SK-N-SH (cell line): ENCODE results near the gene WBP1L. TPM values are rescaled to one million over a fixed set of nuclear protein-coding genes. Genes with fewer than 3 reads are reported as not detected.
"Not testable (repeated sequence)": the region's sequence is repeated elsewhere in the genome, so short reads cannot be mapped to it uniquely, and the experiment has no call there.

Source experiments
- CTCF ChIA-PET: fragments of 300-600, 350-600 bp; formaldehyde crosslinking; extraction: SDS; loops from one replicate; lab custom pipeline; 2021; lab: Yijun Ruan, JAX
- POLR2A ChIA-PET: fragments of 350-600 bp; sonication (Branson Sonifier 250); formaldehyde crosslinking; extraction: SDS; loops from one replicate; lab custom pipeline; 2020; ENCODE audit warnings: antibody characterized with exemption, inconsistent platforms; lab: Yijun Ruan, JAX
- DNase-seq: peaks from one replicate; pipeline ENCODE4 v3.0.0; 2012
- H2AFZ ChIP-seq: fragments of 200-600 bp; sonication (generic); 2 replicates; pipeline ENCODE4 v1.8.1; 2016; ENCODE audit warnings: antibody characterized with exemption, mild to moderate bottlenecking, low read depth
- H3F3A ChIP-seq: fragments of 200-600 bp; sonication (generic); replicated peaks from 2 replicates; pipeline ENCODE3; 2016; ENCODE audit warnings: antibody characterized with exemption, mild to moderate bottlenecking; ENCODE audit not compliant: insufficient read depth
- H3K27ac ChIP-seq, 2 experiments: fragments of 200-500 bp in 1 of 2; fragments of 200-600 bp in 1 of 2; sonication (Bioruptor generic) in 1 of 2; sonication (generic), shearing (Covaris generic) in 1 of 2; 2 replicates each; pipeline versions ENCODE4 v1.5.1 to v1.6.1; 2014 to 2016; ENCODE audit warnings: low read depth in 2 of 2, inconsistent platforms in 1 of 2, low read length in 1 of 2, mild to moderate bottlenecking in 1 of 2, mixed read lengths in 1 of 2
- H3K27me3 ChIP-seq: fragments of 200-600 bp; sonication (generic), shearing (Covaris generic); 2 replicates; pipeline ENCODE4 v1.6.1; 2016; ENCODE audit warnings: mixed run types; ENCODE audit not compliant: insufficient read depth
- H3K36me3 ChIP-seq, 2 experiments: fragments of 200-500 bp in 1 of 2; fragments of 200-600 bp in 1 of 2; sonication (Bioruptor generic) in 1 of 2; sonication (generic) in 1 of 2; replicated peaks in 1 of 2; 2 replicates each; pipeline versions ENCODE3 to v1.5.1; 2014 to 2016; ENCODE audit warnings: low read length in 1 of 2, mild to moderate bottlenecking in 1 of 2; ENCODE audit not compliant: insufficient read depth in 2 of 2, control insufficient read depth in 1 of 2
- H3K4me1 ChIP-seq, 2 experiments: fragments of 200-500 bp in 1 of 2; fragments of 200-600 bp in 1 of 2; sonication (Bioruptor generic) in 1 of 2; sonication (generic), shearing (Covaris generic) in 1 of 2; 2 replicates each; pipeline versions ENCODE4 v1.5.1 to v1.6.1; 2014 to 2016; ENCODE audit warnings: low read depth in 1 of 2, low read length in 1 of 2, mixed run types in 1 of 2; ENCODE audit not compliant: insufficient read depth in 2 of 2, control insufficient read depth in 1 of 2
- H3K4me2 ChIP-seq: fragments of 200-600 bp; sonication (generic), shearing (Covaris generic); 2 replicates; pipeline ENCODE4 v1.6.1; 2017; ENCODE audit warnings: mixed run types
- H3K4me3 ChIP-seq, 2 experiments: fragments of 200-500 bp in 1 of 2; fragments of 200-600 bp in 1 of 2; sonication (Bioruptor generic) in 1 of 2; sonication (generic), shearing (Covaris generic) in 1 of 2; 2 replicates each; pipeline versions ENCODE4 v1.5.1 to v1.8.1; 2014 to 2016; ENCODE audit warnings: low read depth in 2 of 2, inconsistent platforms in 1 of 2, low read length in 1 of 2, mild to moderate bottlenecking in 1 of 2, mixed read lengths in 1 of 2, moderate library complexity in 1 of 2
- H3K79me2 ChIP-seq: fragments of 200-600 bp; sonication (generic); 2 replicates; pipeline ENCODE4 v1.8.1; 2017; ENCODE audit warnings: mild to moderate bottlenecking; ENCODE audit not compliant: insufficient read depth
- H3K9ac ChIP-seq: fragments of 200-600 bp; sonication (generic); 2 replicates; pipeline ENCODE4 v1.6.1; 2017; ENCODE audit warnings: mixed run types
- H3K9me2 ChIP-seq: fragments of 200-600 bp; sonication (generic); 2 replicates; pipeline ENCODE4 v1.6.1; 2017; ENCODE audit warnings: mixed run types
- H3K9me3 ChIP-seq: fragments of 200-600 bp; sonication (generic); 2 replicates; pipeline ENCODE4 v1.6.1; 2017; ENCODE audit warnings: mixed run types, mild to moderate bottlenecking, moderate library complexity
- H4K20me1 ChIP-seq: fragments of 200-600 bp; sonication (generic); 2 replicates; pipeline ENCODE4 v1.6.1; 2017; ENCODE audit warnings: mild to moderate bottlenecking, mixed run types; ENCODE audit not compliant: insufficient read depth
- FOSL2 ChIP-seq: IDR thresholded peaks from 2 replicates; pipeline ENCODE4 v1.4.0; 2012; ENCODE audit warnings: low read depth, mild to moderate bottlenecking, moderate library complexity, borderline replicate concordance
- GATA2 ChIP-seq: sonication (generic); formaldehyde crosslinking; IDR thresholded peaks from 2 replicates; pipeline ENCODE4 v1.5.0; 2020; ENCODE audit warnings: mild to moderate bottlenecking, missing genetic modification reagents
- JUND ChIP-seq: IDR thresholded peaks from 2 replicates; pipeline ENCODE4 v1.4.0; 2012
- NFIC ChIP-seq: IDR thresholded peaks from 2 replicates; pipeline ENCODE4 v1.4.0; 2012; ENCODE audit warnings: borderline replicate concordance
- POLR2AphosphoS5 ChIP-seq: IDR thresholded peaks from 2 replicates; pipeline ENCODE4 v1.6.1; 2012; ENCODE audit warnings: low read depth, low read length
- TAF1 ChIP-seq: IDR thresholded peaks from 2 replicates; pipeline ENCODE4 v1.6.1; 2012; ENCODE audit warnings: low read depth, mild to moderate bottlenecking, low read length, moderate library complexity, borderline replicate concordance
- TCF12 ChIP-seq: IDR thresholded peaks from 2 replicates; pipeline ENCODE4 v1.4.0; 2012
- USF2 ChIP-seq: fragments of 150-350 bp; IDR thresholded peaks from 2 replicates; pipeline ENCODE4 v1.6.1; 2017; ENCODE audit warnings: antibody characterized with exemption, low read length, low read depth, borderline replicate concordance
- YY1 ChIP-seq: IDR thresholded peaks from 2 replicates; pipeline ENCODE4 v1.4.0; 2012; ENCODE audit warnings: low read depth, mild to moderate bottlenecking
- WGBS: methylation state at CpG from one replicate; pipeline ENCODE4 v1.1.6; 2017; ENCODE audit warnings: low lambda C conversion rate; 5-methylcytosine and 5-hydroxymethylcytosine counted together
- polyA plus RNA-seq, 3 experiments: library from polyadenylated mRNA; depleted of rRNA; stranded (reverse); fragments of >200 nt; gene quantifications; 2 replicates each; pipeline ENCODE4 v1.2.3, GENCODE V29; 2012
- TF ChIP-seq, protein P1 (sequence below): IDR thresholded peaks from 2 replicates; pipeline ENCODE4 v1.4.0; 2012; ENCODE audit warnings: low read depth
- TF ChIP-seq, protein P2 (sequence below): IDR thresholded peaks from 2 replicates; pipeline ENCODE4; 2012
- TF ChIP-seq, protein P3 (sequence below): fragments of 150-350 bp; IDR thresholded peaks from 2 replicates; pipeline ENCODE4 v1.6.1; 2016; ENCODE audit warnings: mild to moderate bottlenecking, low read depth, low read length
- TF ChIP-seq, protein P4 (sequence below): IDR thresholded peaks from 2 replicates; pipeline ENCODE4 v1.4.0; 2012; ENCODE audit warnings: low read depth, borderline replicate concordance

WBP1L gene
- polyA plus RNA-seq, 1 of the 3 experiments (the other 2 are of a cell fraction), result 22.8 TPM

DNA sequence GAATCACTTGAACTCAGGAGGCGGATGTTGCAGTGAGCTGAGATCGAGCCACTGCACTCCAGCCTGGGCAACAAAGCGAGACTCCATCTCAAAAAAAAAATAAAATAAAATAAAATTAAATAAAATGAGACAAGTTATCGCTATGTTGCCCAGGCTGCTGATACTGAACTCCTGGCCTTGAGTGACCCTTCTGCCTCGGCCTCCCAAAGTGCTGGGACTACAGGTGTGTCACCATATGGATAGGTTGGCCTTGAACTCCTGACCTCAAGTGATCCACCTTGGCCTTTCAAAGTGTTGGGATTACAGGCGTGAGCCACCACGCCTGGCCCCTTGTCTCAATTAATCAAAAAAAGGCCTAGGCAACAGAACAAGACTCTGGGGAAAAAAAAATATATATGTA lies 109.5 kb downstream of the WBP1L start:
- H3K4me2 ChIP-seq, H3K27me3 ChIP-seq, H2AFZ ChIP-seq, H3K9me2 ChIP-seq, DNase-seq, H3K4me3 ChIP-seq, H3K9ac ChIP-seq, H3K27ac ChIP-seq, H3K9me3 ChIP-seq, H4K20me1 ChIP-seq, H3K36me3 ChIP-seq, POLR2A ChIA-PET: not testable (repeated sequence)
- H3K79me2 ChIP-seq, result peaks cover 29% of the 10 kb centered on the region
- WGBS, result 92% methylated on average over 7 of the region's 7 CpGs
- CTCF ChIA-PET, result interaction anchor here (1.2 kb wide), 1 partner anchor 49 kb away, joined by 4 read pairs; no protein-coding TSS in a partner anchor
- H3F3A ChIP-seq, result peaks cover 13% of the 10 kb centered on the region
- H3K4me1 ChIP-seq, result peaks cover 2 to 18% of the 10 kb centered on the region in 2 experiments; a peak in 2 of 4 replicates

- H3K9ac ChIP-seq, result peak overlapping the region; percentile 7; the same call in 1 of the 2 replicates
- TF ChIP-seq FOSL2 (peak; percentile 91), YY1 (peak; percentile 60; the same call in 1 of the 2 replicates), TCF12 (peak; percentile 81), JUND (peak; percentile 83)
- TF ChIP-seq, protein P1, sequence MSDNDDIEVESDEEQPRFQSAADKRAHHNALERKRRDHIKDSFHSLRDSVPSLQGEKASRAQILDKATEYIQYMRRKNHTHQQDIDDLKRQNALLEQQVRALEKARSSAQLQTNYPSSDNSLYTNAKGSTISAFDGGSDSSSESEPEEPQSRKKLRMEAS, result peak; percentile 65; the same call in 1 of the 2 replicates
- TF ChIP-seq, protein P2, sequence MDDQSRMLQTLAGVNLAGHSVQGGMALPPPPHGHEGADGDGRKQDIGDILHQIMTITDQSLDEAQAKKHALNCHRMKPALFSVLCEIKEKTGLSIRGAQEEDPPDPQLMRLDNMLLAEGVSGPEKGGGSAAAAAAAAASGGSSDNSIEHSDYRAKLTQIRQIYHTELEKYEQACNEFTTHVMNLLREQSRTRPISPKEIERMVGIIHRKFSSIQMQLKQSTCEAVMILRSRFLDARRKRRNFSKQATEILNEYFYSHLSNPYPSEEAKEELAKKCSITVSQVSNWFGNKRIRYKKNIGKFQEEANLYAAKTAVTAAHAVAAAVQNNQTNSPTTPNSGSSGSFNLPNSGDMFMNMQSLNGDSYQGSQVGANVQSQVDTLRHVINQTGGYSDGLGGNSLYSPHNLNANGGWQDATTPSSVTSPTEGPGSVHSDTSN, result peak; percentile 61
- H3K27me3 ChIP-seq, H3K36me3 ChIP-seq, POLR2A ChIA-PET, H3K9me3 ChIP-seq, H3K9me2 ChIP-seq, DNase-seq, H4K20me1 ChIP-seq: not testable (repeated sequence)
- H3K27ac ChIP-seq, result peak overlapping the region; percentile 8 to 78; a peak in 3 of 4 replicates
- peaks cover 31% of the 10 kb centered on the region for H3K79me2 ChIP-seq
- H3F3A ChIP-seq, result peaks cover 13% of the 10 kb centered on the region
- H2AFZ ChIP-seq, result peak overlapping the region; percentile 53; the same call in 1 of the 2 replicates
- peak overlapping the region; percentile 56 for H3K4me2 ChIP-seq
- CTCF ChIA-PET, result interaction anchor here (1.3 to 1.6 kb wide), 2 partner anchors 45 to 62 kb away, joined by 3 to 8 read pairs; partner anchors contain the start of gene CNNM2
- 44% methylated on average over 11 of the region's 11 CpGs for WGBS
- H3K4me1 ChIP-seq, result peaks cover 2 to 18% of the 10 kb centered on the region in 2 experiments; a peak in 2 of 4 replicates
- H3K4me3 ChIP-seq, result peak overlapping the region in 1 of 2 experiments; percentile 14; a peak in 1 of 4 replicates
These were observed 112.1 kb downstream of the WBP1L start for GRCh38 chr10:102855731-102856436.

DNA sequence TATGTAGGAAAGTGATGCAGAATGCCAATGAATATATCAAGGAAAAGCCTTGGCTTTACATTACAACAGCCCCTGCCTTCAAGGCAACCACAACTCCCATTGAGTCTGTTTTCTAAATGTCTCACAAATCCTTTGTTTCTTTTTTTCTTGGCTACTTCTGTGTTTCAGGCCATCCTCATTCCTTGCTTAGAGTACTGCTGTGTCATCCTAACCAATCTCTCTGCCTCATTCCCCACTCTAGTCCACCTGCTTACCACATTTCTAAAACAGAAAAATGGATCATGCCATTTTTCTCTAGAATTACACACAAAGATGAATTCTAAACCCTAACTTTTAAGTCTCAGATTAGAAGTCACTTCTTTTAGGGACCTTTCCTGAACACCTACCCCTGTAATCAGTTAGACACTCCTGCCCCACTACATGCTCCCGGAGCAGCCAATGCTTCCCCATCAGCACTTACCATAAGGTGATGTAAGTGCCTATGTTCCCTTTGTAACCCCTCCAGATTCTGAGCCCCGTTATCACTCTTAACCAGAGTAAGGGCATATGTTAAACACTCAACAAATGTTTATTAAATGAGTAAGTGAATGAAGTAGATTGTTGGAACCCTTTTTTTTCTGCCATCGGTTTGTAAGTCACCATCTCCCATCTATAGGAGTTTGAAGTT lies 113.1 kb downstream of the WBP1L start:
- no peaks in the 10 kb centered on the region for H3K9me2 ChIP-seq
- TF ChIP-seq GATA2 (CRISPR knock-in tag) (no peak), TAF1 (no peak), JUND (no peak), USF2 (no peak), POLR2AphosphoS5 (no peak), NFIC (no peak)
- TF ChIP-seq, protein P3, sequence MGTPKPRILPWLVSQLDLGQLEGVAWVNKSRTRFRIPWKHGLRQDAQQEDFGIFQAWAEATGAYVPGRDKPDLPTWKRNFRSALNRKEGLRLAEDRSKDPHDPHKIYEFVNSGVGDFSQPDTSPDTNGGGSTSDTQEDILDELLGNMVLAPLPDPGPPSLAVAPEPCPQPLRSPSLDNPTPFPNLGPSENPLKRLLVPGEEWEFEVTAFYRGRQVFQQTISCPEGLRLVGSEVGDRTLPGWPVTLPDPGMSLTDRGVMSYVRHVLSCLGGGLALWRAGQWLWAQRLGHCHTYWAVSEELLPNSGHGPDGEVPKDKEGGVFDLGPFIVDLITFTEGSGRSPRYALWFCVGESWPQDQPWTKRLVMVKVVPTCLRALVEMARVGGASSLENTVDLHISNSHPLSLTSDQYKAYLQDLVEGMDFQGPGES, result no peak
- TF ChIP-seq, protein P1, result no peak
- TF ChIP-seq, protein P4, sequence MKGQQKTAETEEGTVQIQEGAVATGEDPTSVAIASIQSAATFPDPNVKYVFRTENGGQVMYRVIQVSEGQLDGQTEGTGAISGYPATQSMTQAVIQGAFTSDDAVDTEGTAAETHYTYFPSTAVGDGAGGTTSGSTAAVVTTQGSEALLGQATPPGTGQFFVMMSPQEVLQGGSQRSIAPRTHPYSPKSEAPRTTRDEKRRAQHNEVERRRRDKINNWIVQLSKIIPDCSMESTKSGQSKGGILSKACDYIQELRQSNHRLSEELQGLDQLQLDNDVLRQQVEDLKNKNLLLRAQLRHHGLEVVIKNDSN, result no peak

More for the DNA sequence above, 113.1 kb downstream of the WBP1L start:
- peak overlapping the region; percentile 8 to 78; a peak in 2 of 4 replicates for H3K27ac ChIP-seq
- no peak overlapping the region for H3K4me3 ChIP-seq
- DNase-seq, result no peak
- H3K4me1 ChIP-seq, result peaks cover 2 to 18% of the 10 kb centered on the region in 2 experiments; a peak in 2 of 4 replicates
- peaks cover 31% of the 10 kb centered on the region for H3K79me2 ChIP-seq
- no peak overlapping the region for H3K9ac ChIP-seq
- no peaks in the 10 kb centered on the region for H4K20me1 ChIP-seq
- ChIA-PET CTCF (no interaction called here), POLR2A (no interaction called here)
- no peaks in the 10 kb centered on the region for H3K9me3 ChIP-seq
- H3K27me3 ChIP-seq, result no peaks in the 10 kb centered on the region
- 89% methylated on average over 3 of the region's 3 CpGs for WGBS
- no peak overlapping the region for H2AFZ ChIP-seq
- peaks cover 0 to 6% of the 10 kb centered on the region in 2 experiments for H3K36me3 ChIP-seq
- peak overlapping the region; percentile 56; the same call in 1 of the 2 replicates for H3K4me2 ChIP-seq
- peaks cover 13% of the 10 kb centered on the region for H3F3A ChIP-seq
